CD4-positive, alpha-beta T cell treated with Interleukin-1 beta for 1 hour (primary cell): ENCODE results near the gene BCAS1.

Experiments used
- DNase-seq, 2 donors: peaks; one replicate each; pipeline ENCODE4 v3.0.0-alpha.2; 2020 to 2022

BCAS1 gene

DNA sequence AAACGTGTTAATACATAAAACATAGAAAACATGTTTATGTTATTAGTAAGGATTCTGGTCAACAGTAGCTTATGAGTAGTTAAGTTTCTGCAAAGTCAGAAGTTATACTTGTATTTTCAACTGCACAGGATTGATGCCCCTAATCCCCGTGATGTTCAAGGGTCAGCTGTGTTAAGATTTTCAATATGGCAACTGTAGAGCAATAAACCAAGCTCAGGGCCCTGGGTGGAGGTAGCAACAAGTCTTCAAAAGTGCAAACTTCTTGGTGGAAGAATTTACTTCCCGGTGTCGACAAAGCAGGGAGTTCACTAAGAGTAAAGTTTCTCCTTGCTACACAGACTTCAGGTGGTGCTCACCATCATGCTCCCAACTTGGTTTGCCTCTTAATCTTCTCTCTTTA, 4.1 kb upstream of the BCAS1 start:
- no peak for DNase-seq

DNA sequence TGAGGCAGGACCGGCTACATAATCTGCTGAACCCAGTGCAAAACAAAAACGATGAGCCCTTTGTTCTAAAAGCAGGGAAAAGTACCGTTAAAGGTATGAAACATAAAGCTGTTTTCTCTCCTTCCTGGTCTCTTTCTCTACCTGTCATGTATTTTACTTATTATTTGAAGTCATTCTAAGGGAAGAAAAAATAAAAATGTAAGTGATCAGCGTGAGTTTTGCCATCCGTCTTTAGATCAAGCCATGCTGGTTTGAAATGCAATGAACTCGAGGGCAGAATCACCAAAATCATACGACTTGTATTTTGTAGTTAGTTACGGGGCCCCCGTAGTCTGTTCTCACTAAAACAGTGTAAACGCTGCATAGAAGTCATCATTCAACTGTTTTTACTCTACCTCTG, 2.9 kb upstream of the BCAS1 start:
- DNase-seq: no peak

DNA sequence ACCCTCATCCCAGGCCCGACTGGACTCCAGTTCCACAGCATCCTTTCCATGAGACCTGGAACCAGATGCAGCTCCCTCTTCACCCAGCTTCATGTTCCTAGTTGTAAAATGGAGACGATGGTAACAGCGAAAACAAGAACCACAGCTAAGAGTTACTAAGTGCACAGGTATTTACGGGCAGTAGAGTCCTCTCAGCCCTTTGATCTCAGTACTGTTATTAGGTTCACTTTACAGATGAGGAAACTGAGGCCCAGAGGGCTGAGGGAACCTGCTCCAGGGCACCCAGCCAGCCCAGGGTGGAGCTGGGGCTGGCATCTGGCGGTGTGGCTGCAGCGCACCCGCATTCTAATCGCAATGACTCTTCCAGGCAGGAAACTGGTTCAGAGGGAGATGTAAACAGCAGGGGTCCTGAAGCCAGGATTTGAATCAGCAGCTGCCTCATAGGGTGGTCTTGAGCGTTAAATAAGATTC, 858 bp downstream of the BCAS1 start:
- no peak for DNase-seq

DNA sequence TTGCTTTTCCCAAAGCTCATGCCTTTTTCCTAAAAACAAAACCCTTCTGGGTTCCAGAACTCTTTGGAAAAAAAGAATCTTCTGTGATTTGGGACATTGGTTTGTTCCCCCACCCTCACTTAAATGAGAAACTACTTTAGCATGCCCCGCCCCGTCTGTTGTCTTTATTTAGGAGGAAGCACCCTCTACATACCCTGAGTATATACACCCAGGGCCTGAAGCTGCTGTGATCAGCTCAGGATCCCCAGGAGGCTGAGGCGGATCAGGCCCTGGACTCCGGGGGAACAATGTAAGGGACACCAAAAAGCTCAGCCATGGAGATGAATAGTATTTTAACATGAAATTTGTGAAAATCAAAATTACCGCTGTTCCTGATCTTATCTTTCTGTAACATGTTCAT, 1.4 kb downstream of the BCAS1 start:
- DNase-seq: no peak

DNA sequence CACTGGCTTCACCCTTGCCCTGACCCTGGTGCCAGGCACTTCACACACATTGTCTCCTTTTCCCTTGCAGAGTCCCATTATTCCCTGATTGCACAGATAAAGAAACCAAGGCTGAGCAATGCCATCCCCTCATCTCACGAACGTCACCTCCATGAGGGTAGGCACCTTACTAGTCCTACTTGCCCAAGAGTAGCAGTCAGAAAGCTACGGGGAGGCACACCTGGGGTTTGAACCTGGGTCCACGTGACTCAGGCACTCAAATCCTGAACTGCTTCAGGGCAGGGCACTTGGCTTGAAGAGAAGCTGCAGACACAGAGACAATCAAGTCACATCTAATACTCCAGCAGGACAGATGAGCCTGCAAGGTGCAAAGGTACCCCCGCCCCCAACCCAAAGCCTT, 1.9 kb downstream of the BCAS1 start:
- DNase-seq: no peak

DNA sequence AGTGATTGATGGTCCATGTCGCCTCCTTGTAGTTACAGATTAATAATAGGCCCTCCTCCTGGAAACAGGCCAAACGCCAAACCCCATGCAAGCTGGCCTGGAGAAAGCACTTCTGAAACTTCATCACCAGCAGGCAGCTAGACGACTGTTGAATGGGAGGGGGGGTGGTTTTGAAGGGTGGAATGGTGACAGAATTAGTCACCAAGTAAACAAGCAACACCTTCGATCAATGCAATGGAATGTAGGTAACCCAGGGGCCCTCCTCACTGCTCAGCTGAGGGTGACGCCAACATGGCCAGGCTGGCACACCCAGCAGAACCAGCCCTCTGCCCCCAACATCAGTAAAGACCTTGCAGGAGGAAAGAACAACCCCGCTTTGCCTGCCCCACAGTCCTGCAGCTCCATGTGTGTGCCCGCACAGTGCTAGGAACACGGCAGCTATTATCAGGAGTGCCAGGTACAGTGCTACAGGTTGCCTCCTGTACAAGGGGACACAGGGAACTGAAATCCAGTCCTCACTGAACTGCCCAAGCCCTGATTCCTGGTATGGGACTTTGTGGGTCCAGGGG, 2.7 kb downstream of the BCAS1 start:
- DNase-seq: no peak

DNA sequence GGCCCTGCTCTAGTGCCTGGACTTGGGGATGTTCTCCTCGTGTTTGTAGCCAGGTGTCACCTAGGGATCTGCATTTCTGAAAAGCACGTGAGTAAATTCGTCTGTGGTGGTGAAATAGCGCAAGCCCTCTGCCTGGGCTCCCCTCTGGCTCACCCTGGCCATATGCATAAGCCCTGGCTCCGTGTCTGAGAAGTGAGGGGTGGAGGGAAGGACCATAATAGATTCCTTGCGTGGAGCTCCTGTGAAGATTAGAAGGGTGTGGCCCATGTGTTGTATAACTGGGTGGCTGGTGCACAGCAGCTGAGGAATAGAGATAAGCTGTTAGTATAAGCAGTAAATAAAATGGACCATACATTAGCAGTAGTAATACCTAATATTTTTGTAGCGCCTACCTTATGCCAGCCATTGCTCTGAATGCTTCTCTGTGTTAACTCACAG, 4.8 kb downstream of the BCAS1 start:
- DNase-seq: no peak

DNA sequence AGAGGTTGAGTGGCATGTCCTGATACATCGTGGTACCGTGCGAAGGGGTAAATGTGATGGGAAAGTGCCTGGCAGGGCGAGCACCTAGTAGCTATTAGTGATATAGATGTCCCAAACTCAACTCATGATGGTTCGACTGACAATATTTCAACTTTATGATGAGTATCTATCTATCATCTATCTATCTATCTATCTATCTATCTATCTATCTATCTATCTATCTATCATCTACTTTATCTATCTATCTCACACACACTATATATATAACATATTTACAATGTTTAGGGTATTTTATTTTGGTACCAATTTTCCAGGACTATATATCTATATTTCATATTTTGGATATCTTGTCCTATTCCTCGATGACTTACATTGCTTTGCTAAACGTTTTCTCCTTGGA, 5.5 kb downstream of the BCAS1 start:
- no peak for DNase-seq

DNA sequence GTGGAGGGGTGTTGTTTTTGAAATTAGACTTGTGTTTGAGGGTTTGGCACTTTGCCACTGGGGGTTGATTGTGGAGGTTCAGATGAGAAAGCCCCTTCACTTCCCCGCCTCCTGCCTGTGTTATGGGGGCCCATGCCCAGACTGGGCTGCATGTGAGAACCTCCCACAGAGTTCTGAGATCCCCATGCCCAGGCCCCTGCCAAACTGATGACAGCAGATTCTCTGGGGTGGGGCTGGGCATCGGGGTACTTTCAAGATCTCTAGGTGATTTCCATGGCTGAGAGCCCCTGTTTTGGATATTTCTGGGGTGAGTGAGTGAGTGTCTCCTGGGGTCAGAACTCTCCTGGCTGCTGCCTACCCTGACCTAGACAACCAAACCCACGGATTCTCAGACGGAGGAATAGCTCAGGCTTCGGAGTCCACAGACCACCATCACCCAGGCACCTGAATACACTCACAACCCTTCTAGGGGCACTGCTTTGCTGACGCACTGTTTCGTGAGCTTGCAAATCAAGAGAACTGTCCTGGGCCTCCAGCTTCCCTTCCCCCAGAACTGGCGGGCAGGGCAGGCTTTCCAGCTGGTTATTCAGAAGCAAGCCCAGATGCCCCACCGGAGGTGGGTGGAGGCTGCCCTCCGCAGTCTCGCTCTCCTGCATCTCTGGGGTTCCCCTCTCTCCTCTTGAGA, 6.3 kb downstream of the BCAS1 start:
- DNase-seq: peak; percentile 32 to 58

DNA sequence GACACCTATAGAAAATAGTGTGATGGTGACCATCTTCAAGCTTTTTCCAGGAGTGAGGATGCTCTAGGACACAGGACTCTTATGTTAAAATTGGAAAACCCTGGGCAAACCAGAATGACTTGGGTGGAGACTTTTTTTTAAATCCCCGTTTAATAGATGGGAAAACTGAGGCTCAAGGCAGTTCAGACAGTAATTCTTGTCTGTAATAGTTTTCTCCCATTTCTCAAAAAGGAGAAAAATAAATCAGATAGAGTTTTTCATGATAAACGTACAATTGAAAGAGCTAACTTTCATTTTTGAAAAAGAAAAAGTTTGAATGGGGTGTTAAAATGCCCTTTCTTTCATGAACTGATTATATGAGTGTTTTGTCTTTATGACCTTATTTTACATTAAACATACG, 6.8 kb downstream of the BCAS1 start:
- no peak for DNase-seq

DNA sequence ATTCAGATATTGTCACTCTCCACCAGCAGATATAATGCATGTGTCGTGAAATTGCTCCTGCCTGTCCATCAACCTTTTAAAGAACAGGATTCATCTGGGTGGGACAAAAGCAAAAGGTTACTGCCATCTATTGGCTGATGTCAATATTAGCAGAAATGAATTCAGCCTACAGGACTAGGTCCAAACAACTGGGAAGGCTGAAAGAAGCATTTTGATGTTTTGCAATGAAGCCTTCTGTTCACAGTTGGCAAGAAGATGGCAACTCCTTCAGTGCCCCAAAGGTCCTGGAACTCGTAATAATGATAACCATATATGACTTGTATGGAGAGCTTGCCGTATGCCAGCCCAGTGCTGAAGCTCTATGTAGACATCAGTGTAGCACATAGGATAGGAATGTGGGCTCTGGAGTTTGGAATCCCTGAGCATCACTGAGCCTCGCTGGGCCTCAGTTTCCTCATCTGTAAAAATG, 7.5 kb downstream of the BCAS1 start:
- DNase-seq: peak in 1 of 2 donors; percentile 35

DNA sequence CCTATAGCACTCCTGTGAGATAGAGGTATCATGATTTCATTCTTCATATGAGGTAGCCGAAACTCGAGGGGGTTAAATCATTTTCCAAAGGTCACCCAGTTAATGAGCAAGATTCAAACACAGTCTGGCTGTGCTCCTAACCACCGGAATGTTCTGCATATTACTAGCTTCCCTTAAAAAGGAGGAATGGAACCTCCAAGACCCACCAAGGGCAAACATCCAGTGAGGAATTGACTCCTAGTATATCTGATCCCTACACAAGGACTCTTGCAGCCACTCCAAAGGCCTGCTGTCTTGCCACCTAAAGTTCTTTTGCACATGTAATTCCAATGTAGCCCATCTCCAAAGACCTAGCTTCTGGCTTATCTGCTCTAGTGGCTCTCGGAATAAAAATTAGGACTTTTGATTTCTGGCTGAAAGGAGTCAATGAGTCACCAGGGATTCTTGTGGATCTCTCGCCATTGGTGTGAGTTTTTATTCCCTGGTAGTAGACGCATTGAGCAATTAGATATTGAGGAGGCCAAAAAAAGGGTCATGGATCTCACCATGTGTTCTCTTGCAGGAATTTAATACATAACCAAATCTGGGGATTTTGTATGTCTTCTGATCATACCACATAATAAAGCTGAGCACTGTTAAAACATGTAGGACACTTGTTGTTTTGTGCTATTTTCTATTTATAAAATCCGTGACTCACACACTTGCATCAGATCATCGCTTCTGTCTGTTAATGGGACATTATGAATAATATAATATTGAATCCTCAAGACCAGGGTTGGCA, 9.1 kb downstream of the BCAS1 start:
- DNase-seq: no peak

DNA sequence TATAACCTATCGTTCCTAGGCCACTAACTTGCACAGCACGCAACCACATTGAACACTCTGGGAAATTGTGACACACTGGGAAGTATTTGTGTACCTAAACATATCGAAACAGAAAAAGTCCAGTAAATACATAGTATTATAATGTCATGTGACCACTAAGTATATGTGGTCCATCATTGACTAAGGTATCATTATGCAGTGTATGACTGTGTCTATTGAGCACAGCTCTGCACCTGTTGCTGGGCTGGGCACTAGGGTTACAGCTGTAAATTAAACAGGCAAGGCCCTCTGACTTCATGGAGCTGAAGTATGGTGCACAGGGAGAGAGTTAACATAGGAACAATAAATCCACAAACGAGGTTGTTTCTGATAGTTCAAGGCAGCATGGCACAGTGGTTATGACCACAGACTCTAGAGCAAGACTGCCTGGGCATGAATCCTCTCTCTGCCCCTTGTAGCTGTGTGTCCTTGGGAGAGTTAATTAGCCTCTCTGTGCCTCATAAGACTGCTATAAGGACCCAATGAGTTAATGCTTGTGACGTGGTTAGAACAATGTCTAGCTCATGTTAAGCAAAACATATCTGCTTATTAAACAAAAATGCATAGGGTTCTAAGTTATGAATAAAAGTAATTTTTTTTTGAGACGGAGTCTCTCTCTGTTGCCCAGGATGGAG, 10.6 kb downstream of the BCAS1 start:
- no peak for DNase-seq

DNA sequence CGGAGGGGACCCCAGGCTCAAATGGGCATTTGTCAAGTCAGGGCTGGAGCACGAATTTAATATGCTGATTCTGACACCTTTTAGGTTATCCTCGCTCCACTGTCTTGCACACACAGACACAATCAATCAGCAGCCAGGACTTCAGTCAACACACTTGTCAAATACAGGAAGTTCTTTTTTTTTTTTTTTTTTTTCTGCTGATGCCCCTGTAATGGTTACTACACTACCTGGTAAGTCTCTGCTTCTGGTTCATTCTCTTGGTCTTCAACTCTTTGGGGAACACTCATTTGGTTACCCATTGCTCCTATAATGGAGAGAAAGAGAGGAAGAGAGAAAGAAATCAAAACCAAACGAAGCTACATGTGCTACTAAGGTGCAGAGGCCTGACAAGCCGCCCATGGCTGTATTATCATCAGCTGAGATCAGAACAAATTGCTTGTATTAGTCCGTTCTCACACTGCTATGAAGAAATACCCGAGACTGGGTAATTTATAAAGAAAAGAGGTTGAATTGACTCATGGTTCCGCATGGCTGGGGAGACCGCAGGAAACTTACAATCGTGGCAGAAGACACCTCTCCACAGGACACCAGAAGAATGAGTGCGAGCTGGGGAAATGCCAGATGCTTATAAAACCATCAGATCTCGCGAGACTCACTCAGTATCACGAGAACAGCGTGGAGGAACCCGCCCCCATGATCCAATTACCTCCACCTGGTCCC, 11.8 kb downstream of the BCAS1 start:
- DNase-seq: no peak

DNA sequence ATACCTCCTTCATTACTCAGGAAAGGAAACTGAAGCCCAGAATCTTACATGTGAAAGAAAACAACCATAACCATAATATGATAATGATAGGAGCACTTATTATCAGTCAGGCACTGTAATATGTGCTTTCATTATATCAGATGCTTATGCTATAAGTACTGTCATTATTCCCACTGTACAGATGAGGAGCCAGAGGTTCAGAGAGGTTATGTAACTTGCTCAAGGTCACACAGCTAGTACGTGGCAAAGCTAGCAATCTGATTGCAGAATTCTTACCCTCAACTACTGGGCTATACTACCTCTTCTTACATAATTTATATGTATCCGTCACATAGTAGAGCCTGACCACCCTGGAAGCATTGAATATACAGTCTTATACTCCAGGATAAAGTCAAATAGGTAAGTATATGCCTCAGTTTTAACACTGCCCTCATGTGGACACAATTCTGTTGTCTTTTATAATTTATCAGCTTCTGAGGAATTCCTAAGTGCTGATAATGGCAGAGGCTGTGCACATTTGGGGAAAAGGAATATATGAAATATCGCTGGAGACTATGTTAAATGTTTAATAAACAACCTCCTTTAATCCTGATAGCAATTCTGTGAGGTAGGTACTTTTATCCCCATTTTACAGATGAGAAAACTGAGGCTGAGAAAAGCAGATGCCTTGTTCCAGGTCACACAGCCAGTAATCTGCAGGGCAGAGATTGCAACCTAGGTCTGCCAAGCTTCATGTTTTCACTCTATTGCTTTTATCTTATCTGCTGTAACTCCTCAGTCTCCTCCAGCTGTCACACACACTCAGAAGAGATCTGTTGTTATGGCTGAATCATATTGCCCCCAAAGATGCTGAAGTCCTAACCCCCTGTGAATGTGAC, 13.4 kb downstream of the BCAS1 start:
- no peak for DNase-seq

DNA sequence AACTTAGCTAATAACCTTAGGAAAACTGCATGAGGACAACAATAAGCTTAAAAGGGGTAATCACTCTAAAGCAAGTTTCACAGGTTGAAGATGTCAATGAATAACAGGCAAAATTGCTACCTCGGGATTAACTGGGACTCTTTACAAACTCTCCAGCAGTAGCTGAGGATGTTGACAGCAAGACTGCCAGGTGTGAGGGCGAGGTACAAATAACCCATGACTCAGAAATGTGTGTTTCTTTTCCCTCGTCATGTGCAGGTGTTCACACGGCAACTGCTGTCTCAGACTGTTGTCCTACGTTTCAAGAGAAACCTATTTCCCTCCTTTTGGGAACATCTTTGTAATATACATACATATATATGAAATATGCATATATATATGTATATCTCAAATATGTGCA, 15.9 kb downstream of the BCAS1 start:
- DNase-seq: no peak

DNA sequence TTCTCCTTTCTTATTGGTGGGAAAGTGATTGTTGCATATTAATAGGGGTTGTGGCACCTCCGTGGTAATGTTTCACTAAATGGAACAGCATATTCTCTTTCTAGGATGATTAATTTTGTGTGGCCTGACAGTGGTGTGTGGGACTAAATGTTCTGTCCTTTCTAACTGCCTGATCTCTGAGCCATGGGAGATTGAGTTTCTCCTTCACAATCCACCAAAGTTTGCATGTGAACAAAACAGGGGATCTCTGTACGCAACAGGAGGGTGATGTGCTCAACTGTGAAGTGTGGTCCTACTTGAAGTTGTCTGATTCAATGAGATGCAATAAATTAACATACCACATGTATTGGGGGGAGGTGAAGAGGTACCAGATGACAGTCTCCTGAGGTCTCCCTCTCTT, 19.3 kb downstream of the BCAS1 start:
- no peak for DNase-seq

DNA sequence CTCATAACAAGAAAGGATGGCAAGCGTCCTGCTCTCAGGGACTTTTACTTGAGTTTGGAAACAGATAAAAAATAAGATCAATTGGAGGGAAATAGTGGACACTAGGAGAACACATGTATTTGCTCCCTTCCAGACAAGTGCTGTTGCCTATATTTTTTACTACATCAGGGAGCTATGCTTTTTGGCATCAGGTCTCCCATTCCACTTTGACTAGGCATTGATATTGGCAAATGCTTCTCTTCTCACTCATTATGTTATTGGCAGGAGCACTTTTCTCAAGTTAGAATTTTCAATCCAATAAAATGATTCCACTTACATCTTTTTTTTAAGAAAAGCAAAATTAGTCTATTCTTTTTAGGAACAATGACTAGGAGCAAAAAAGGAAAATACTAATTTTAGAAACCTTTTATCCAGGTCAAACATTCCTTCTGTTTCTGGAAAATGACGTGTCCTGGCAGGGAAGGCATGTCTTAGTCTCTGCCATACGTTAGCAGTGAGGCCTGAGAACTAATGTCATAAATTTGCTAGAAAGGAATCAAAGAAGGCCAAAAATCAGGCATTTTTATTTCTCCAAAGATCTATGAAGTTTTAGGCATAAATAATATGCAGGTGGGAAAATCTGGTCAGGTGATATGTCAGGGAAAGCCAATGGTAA, 21.4 kb downstream of the BCAS1 start:
- DNase-seq: no peak

DNA sequence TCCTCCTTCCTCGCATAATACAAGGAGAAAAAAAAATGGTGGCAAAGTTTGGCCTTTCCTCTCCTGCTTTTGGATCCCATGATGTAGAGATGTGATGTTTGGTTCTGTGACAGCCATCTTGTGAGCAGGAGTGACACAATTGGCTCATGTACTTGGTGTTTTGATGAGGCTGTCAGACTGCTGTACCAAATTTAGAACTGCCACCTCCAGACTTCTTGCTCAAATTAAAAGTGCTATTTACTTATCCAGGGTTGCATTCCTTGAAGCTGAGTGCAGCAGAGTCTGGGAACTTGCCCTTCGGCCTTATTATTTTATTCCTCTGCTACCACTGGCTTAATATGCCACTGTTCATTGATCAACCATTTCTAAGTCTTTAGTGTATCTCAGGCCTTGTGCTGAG, 21.9 kb downstream of the BCAS1 start:
- no peak for DNase-seq

DNA sequence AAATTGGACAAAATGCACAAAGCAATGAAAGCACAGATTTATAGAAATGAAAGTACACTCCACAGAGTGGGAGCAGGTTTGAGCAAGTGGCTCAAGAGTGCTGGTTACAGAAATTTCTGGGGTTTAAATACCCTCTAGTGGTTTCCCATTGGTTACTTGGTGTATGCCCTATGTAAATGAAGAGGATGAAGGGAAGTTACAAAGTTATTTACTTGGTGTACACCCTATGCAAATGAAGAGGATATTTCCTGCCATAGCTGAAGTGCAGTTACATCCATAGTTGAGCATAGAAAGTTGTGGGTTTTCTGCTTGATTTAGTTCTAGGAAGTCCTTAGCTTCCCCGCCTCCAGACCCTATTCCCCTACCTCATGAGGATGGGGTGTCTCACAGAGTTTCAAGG, 22.7 kb downstream of the BCAS1 start:
- no peak for DNase-seq

DNA sequence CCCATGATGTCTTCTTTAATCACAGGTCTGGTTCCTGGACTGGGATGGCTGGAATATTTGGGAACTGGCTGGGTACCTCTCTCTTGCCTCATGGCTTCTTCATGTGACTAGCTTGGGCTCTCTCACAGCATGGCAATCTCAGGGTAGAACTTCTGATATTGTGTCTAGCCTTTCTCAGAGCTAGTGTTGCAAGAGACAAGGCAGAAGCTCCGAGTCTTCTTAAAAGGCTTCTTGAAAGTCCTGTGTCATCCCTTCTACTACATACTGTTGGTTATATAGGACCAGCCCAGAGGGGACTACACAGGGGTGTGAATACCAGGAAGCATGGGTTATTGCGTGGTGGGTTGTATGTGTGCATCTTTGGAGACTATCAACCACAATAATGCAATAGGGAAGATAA, 23.3 kb downstream of the BCAS1 start:
- no peak for DNase-seq
